Stimulated activated CD8-positive, alpha-beta memory T cell treated with anti-CD3 and anti-CD28 coated beads, Interleukin-4, amount 100 ng/mL, for 24 hours (primary cell): ENCODE measurements around the gene AGFG2.
A peak's percentile ranks its signal among the peaks of the same experiment; 100 is the strongest.
"Not testable (repeated sequence)": the region's sequence is repeated elsewhere in the genome, so short reads cannot be mapped to it uniquely, and the experiment has no call there.

ENCODE experiments used
- DNase-seq: peaks from one replicate; pipeline ENCODE4 v3.0.0-alpha.2; 2020; ENCODE audit warnings: low read depth

AGFG2 gene

DNA sequence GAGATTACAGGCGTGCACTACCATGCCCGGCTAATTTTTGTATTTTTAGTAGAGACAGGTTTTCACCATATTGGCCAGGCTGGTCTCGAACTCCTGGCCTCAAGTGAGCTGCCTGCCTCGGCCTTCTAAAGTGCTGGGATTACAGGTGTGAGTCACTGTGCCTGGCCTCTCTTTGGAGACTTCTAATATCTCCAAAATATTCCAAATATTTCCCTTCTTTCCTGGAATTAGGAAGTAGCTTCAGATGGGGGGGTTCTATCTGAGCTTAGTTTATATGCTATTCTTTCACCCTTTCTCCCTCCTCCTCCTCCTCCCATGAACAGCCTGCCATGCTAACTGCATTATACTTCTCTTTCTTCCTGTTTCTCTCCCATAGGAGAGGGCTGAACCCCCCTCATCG lies 9.4 kb downstream of the AGFG2 start:
- not testable (repeated sequence) for DNase-seq

GRCh38 chr7:100552532-100552931 lies 13.5 kb downstream of the AGFG2 start:
- DNase-seq = no peak

- no peak for DNase-seq
Observed at GRCh38 chr7:100553032-100553431, 14.0 kb downstream of the AGFG2 start.

DNA sequence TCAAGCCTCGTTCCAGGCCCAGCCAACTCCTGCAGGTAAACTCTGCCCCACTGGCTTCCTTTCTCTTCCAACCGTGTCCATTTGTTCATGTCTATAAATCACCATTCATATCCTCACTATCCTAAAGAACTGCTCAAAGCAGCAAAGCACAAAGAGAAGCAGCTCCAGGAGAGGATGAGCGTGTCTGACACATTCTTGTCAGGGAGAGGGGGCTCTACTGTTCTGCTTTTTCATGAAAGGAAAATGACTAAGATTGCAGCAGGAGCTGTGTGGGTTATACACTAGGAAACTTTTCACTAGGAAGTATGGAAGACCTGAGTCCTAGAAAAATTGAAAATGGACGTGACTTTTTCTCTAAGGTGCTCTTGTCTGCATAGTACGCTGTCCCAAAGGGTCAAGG lies 16.7 kb downstream of the AGFG2 start:
- DNase-seq = no peak

DNA sequence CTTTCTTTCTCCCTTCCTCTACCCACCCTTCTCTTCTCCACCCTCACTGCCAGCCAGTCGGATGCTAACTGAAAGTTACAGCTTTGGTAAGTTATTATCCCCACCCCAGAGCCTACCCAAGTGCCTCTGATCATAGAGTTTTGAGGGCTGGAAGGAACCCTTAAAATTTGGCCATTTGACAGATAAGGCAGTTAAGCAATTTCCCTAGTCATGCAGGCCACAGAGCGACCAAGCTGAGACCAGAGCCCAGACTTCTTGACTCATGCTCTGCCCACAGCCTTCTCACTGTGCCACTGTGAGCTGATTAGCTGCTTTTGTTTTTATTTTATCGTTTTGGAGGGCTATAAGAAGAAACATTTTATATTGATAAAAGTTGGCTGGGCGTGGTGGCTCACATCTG lies 17.5 kb downstream of the AGFG2 start:
- no peak for DNase-seq

- DNase-seq = no peak
Observed at GRCh38 chr7:100559127-100559526, 20.1 kb downstream of the AGFG2 start.

DNA sequence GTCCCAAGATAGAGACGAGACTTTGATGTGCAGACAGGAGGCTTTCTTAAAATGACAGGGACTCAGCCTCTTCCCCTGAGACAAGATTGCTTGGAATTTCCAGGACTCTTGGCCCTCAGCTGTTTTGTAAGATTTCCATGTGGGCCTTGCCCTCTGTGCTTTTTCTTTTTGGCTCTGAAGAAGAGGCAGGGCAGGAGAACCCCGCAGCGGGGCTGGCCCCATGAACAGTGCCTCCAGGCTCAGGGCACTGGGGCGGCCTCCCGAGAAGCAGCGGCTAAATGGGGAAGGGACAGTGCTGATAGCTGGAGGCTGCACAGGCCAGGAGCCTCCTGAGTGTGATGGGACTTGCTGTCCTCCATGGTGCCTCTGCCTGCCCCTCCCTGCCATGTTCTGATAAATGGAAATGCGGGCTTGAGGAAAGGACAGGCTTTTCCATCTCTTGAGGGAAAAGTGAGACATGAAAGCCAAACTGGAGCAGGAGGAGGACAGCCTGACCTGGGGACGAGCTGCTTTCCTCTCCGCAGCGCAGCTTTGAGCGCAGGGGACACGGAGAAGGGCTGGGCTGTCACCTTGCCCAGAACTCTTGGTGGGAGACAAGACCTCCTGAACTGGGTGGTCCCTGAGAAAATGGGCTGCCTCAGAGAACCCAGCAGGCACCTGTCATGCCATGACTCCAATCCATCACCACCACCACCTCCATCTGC lies 22.6 kb downstream of the AGFG2 start:
- DNase-seq = no peak

DNA sequence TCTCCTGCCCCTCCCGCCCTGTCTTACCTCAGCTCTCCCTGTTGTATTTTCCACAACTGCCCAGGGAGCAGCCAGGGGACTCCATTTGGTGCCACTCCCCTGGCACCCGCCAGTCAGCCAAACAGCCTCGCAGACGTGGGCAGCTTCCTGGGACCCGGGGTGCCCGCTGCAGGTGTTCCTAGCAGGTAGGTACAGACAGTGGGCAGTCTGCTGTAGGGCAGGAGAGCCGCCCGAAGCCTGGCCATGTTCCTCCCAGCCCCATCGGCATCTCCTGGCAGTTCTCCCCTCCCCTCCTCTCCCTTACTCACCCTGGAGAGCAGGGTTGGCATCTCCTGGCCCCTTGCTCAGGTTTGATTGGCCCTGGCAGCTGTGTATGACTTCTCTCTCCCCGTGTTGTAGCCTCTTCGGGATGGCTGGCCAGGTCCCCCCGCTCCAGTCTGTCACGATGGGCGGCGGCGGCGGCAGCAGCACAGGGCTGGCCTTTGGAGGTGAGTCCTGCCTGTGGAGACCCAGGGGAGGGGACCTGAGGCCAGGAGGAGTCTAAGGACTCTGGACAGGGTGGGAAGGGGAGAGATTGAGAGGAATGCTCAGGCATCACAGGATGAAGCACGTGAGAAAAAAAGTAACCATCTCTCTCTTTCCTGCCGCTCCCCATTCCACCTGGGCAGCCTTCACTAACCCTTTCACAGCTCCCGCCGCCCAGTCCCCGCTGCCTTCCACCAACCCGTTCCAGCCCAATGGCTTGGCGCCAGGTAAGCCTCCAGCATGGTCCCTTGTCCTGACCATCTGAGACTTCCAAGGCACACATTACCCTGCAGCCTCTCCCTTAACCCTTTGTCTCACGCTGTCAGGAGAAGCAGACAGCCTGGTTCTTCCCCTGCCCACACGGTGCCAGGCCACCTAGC lies 23.4 kb downstream of the AGFG2 start:
- no peak for DNase-seq

- no peak for DNase-seq
Observed at GRCh38 chr7:100563100-100563564, 24.1 kb downstream of the AGFG2 start.

DNA sequence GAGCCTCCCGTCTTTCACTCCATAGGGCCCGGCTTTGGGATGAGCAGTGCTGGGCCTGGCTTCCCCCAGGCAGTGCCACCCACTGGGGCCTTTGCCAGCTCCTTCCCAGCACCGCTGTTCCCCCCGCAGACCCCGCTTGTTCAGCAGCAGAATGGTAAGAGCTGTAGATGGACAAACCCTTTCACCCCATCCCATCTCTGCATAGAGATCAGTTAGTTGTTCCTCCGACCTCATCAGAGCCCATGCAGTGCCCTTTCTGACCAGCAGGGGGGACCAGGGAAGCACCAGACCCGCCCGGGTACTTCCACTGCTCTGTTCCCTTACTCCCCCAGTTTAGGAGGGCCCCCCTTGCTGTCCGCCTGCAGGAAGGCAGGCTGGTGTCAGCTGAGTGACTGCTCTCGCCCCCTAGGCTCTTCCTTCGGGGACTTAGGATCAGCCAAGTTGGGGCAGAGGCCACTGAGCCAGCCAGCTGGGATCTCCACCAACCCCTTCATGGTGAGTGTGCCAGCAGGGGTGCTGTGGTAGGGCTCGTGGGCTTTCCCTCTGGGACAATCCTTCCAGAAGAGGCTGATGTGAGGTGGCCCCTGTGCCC lies 24.9 kb downstream of the AGFG2 start:
- DNase-seq = peak; percentile 76

GRCh38 chr7:100564405-100564804 lies 25.4 kb downstream of the AGFG2 start:
- DNase-seq = not testable (repeated sequence)

DNA sequence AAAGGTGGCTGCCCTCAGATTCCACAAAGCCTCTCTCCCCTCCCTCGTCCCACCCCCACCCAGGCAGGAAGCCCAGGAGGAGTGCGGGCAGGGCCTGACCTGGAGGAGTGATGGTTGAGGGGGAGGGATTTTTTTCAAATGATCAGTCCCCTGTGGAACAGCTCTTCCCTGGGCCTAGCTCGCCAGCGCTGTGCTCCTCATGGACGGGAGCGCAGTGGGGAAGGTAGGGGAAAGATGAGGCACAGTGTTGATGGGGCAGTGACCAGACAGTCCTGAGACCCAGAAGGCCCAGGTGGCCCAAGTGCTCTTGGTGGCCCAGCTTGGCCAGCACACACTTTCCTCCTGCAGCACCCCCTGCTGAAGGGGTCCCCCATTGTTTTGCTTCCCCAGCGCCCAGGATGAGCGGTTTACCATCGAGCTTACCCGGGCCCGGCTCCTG lies 26.1 kb downstream of the AGFG2 start:
- DNase-seq = no peak

DNA sequence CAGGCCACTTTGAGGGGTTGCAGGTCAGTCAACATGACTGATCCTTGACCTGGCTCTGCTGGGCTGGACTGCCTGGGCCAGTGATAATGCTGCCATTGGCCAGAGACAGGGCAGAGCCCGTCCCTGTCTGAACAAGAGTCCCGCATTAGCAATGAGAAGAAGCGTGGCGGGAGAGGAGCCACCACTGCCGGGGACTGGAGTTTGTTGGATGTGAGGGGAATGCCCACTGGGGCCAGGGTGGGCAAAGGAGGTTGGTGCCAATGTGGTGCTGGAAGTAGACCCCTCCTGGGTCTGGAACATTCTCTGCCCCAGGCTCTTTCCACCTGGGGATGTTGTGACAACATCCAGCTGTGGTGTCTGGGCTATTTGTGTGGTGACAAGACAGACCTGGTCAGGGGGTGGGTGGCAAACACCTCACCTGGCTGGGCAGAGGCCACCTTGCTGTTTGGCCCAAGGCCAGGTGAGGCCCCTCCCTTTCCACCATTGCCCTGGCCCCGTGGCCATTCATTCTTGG lies 27.1 kb downstream of the AGFG2 start:
- no peak for DNase-seq

- no peak for DNase-seq
Observed at GRCh38 chr7:100567031-100567730, 28.2 kb downstream of the AGFG2 start.

GRCh38 chr7:100567751-100568175 lies 28.8 kb downstream of the AGFG2 start:
- DNase-seq = no peak

GRCh38 chr7:100568176-100568895 lies 29.3 kb downstream of the AGFG2 start:
- no peak for DNase-seq

- peak; percentile 36 for DNase-seq
Observed at GRCh38 chr7:100568896-100569844, 30.2 kb downstream of the AGFG2 start.

GRCh38 chr7:100570954-100571828 lies 32.2 kb downstream of the AGFG2 start:
- DNase-seq = no peak

DNA sequence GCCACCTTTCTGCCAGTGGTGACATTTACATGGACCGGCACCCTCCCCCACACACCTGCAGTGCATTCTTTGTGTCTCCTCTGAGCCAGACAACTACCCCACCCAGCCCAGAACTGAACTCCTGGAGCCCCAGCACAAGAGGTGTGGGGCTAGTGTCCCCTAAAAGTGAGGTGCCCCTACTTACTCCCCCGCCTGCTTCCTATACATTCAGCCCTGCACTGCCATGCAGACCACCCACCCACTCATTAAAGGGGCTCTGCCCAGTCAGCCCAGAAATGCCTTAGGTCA lies 32.8 kb downstream of the AGFG2 start:
- no peak for DNase-seq
